AG04450 (cell line): ENCODE data around the gene TACC2. TPM values are rescaled to one million over a fixed set of nuclear protein-coding genes. Genes with fewer than 3 reads are reported as not detected.

Experiments
- CTCF ChIA-PET: fragments of 300-600, 350-600 bp; formaldehyde crosslinking; extraction: SDS; loops from one replicate; lab custom pipeline; 2022; ENCODE audit warnings: antibody characterized with exemption, inconsistent platforms; lab: Charles Lee
- POLR2A ChIA-PET: fragments of 350-600 bp; formaldehyde crosslinking; extraction: SDS; loops from one replicate; lab custom pipeline; 2021; ENCODE audit warnings: antibody characterized with exemption, inconsistent platforms; lab: Yijun Ruan, JAX
- DNase-seq: peaks from one replicate; pipeline ENCODE4 v3.0.0-alpha.2; 2011; ENCODE audit warnings: low read depth, low spot score
- H3K27ac ChIP-seq: one replicate; pipeline ENCODE4 v1.5.1; 2012; ENCODE audit warnings: low read depth, low read length, control low read depth
- H3K27me3 ChIP-seq: one replicate; pipeline ENCODE4 v1.6.0; 2012; ENCODE audit warnings: low read length; ENCODE audit not compliant: control insufficient read depth, insufficient read depth
- H3K4me3 ChIP-seq: 2 replicates; pipeline ENCODE4 v1.5.1; 2011; ENCODE audit warnings: mild to moderate bottlenecking, low read depth, low read length, control low read depth
- H3K9me3 ChIP-seq: 2 replicates; pipeline ENCODE4 v1.5.1; 2012; ENCODE audit warnings: low read length; ENCODE audit not compliant: control insufficient read depth, insufficient read depth
- CTCF ChIP-seq: IDR thresholded peaks from 2 replicates; pipeline ENCODE4 v1.5.1; 2011; ENCODE audit warnings: low read depth, low read length, control low read depth, inconsistent platforms
- polyA plus RNA-seq: library from polyadenylated mRNA; depleted of rRNA; stranded (reverse); fragments of >200 nt; gene quantifications from 2 replicates; pipeline ENCODE4 v1.2.3, GENCODE V29; 2011

The TACC2 gene
- polyA plus RNA-seq, 1 experiment: 16.8 TPM

DNA sequence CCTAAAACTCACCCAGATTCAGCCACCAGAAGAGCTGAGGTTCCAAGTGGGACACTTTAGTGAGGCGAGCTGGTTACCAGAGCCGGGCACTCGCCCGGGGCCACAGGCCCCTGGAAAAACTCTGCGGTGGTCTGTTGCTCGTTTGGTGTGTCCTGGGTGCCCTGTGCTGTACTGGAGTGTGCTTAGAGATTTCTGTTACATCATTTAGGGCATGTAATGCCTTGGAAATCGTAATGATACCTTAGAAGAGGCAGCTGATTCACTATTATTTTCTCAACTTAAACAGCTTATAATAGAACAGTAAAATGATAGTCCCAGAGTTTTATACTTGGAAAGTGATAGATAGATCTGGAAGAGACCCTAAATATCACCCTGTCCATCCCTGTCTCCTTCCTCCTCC, 233.7 kb downstream of the TACC2 start:
- CTCF ChIA-PET: no interaction called here
- H3K27ac ChIP-seq: no peak overlapping the region
- no peak for TF ChIP-seq CTCF
- H3K4me3 ChIP-seq: no peak overlapping the region
- H3K27me3 ChIP-seq: no peaks in the 10 kb centered on the region
- DNase-seq: no peak
- POLR2A ChIA-PET: no interaction called here
- H3K9me3 ChIP-seq: no peaks in the 10 kb centered on the region

GRCh38 chr10:122224159-122224558, 235.2 kb downstream of the TACC2 start:
- no peak overlapping the region for H3K27ac ChIP-seq
- H3K9me3 ChIP-seq: no peaks in the 10 kb centered on the region
- DNase-seq: no peak
- H3K4me3 ChIP-seq: no peak overlapping the region
- ChIA-PET POLR2A (no interaction called here), CTCF (interaction anchor here (1.2 kb wide), 1 partner anchor 43 kb away, joined by 3 read pairs; no protein-coding TSS in a partner anchor)
- TF ChIP-seq CTCF: no peak
- no peaks in the 10 kb centered on the region for H3K27me3 ChIP-seq

DNA sequence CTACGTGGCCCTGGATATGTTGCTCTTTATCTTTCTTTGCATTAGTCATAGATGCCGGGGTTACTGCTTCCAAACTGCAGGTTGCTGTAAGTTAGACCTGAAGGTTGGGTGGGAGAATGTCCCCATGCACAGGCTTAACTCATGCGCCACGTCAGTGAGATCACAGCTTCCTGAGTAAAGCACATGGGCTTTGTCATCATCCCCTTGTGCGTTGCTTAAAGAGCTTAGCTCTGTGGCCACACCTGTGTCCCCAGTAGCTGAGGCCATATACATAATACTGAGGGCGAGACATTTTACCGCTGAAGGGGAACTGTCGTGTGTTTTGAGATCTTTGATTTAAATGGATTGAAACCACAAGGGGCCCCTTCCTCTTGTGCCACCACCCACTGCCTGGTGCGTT, 236.4 kb downstream of the TACC2 start:
- Histone ChIP-seq H3K4me3 (no peak overlapping the region), H3K27me3 (no peaks in the 10 kb centered on the region), H3K27ac (no peak overlapping the region), H3K9me3 (no peaks in the 10 kb centered on the region)
- DNase-seq: no peak
- no peak for TF ChIP-seq CTCF
- POLR2A ChIA-PET: no interaction called here
- CTCF ChIA-PET: interaction anchor here (1.2 kb wide), 1 partner anchor 42 kb away, joined by 4 read pairs; no protein-coding TSS in a partner anchor

- DNase-seq: no peak
- POLR2A ChIA-PET: no interaction called here
- H3K9me3 ChIP-seq: no peaks in the 10 kb centered on the region
Observed at GRCh38 chr10:122227754-122228153, 238.8 kb downstream of the TACC2 start.

GRCh38 chr10:122229666-122230065, 240.7 kb downstream of the TACC2 start:
- DNase-seq: no peak
- no peak for TF ChIP-seq CTCF
- POLR2A ChIA-PET: no interaction called here
- Histone ChIP-seq H3K27ac (no peak overlapping the region), H3K4me3 (no peak overlapping the region), H3K27me3 (no peaks in the 10 kb centered on the region), H3K9me3 (no peaks in the 10 kb centered on the region; the same call in 1 of the 2 replicates)
- CTCF ChIA-PET: interaction anchor here (0.5 kb wide), 1 partner anchor 177 kb away, joined by 8 read pairs; no protein-coding TSS in a partner anchor

More at GRCh38 chr10:122227754-122228153, 238.8 kb downstream of the TACC2 start:
- CTCF ChIA-PET: interaction anchor here (1.4 kb wide), 1 partner anchor 40 kb away, joined by 3 read pairs; no protein-coding TSS in a partner anchor
- no peak overlapping the region for H3K27ac ChIP-seq
- no peak overlapping the region for H3K4me3 ChIP-seq
- no peaks in the 10 kb centered on the region for H3K27me3 ChIP-seq
- TF ChIP-seq CTCF: no peak
